Glutamatergic neuron (in vitro differentiated cells): ENCODE data around the gene INTS7. TPM values are rescaled to one million over a fixed set of nuclear protein-coding genes. Genes with fewer than 3 reads are reported as not detected.

ENCODE experiments used
- DNase-seq: peaks from one replicate; pipeline ENCODE4 v3.0.0; 2022
- H3K27ac Mint-ChIP-seq: one replicate; pipeline ENCODE4 v1.8.0; 2020; ENCODE audit warnings: mild to moderate bottlenecking, mixed read lengths, inconsistent platforms; ENCODE audit not compliant: unreplicated experiment
- H3K27me3 Mint-ChIP-seq: one replicate; pipeline ENCODE4 v1.8.0; 2020; ENCODE audit warnings: mild to moderate bottlenecking, moderate library complexity, mixed read lengths, inconsistent platforms; ENCODE audit not compliant: unreplicated experiment
- H3K36me3 Mint-ChIP-seq: one replicate; pipeline ENCODE4 v1.8.0; 2020; ENCODE audit warnings: mild to moderate bottlenecking, mixed read lengths, inconsistent platforms; ENCODE audit not compliant: unreplicated experiment
- H3K4me1 Mint-ChIP-seq: one replicate; pipeline ENCODE4 v1.8.0; 2020; ENCODE audit warnings: mild to moderate bottlenecking, low read depth, mixed read lengths, inconsistent platforms; ENCODE audit not compliant: unreplicated experiment
- H3K4me3 Mint-ChIP-seq: one replicate; pipeline ENCODE4 v1.8.0; 2020; ENCODE audit warnings: mild to moderate bottlenecking, mixed read lengths, inconsistent platforms; ENCODE audit not compliant: unreplicated experiment
- H3K9me3 Mint-ChIP-seq: one replicate; pipeline ENCODE4 v1.8.0; 2020; ENCODE audit warnings: mild to moderate bottlenecking, moderate library complexity, mixed read lengths, inconsistent platforms; ENCODE audit not compliant: unreplicated experiment
- total RNA-seq: library from RNA; stranded (reverse); fragmentation: NEBNext Ultra II Directional; extraction: Animal tissue kit (Norgen Biotek cat#: 25700); gene quantifications from one replicate; pipeline ENCODE4 v1.2.1, GENCODE V29; 2021; ENCODE audit not compliant: unreplicated experiment
- TF ChIP-seq, protein P1 (sequence below): fragments of 200-600 bp; sonication (generic); IDR thresholded peaks from one replicate; pipeline ENCODE4 v1.5.0; 2021; ENCODE audit not compliant: partially characterized antibody, unreplicated experiment

INTS7 gene
- total RNA-seq, 1 donor from 2014 or later = 17.6 TPM

- no peak overlapping the region for H3K27ac Mint-ChIP-seq
- H3K4me3 Mint-ChIP-seq = no peak overlapping the region
- H3K9me3 Mint-ChIP-seq = no peaks in the 10 kb centered on the region
- no peaks in the 10 kb centered on the region for H3K4me1 Mint-ChIP-seq
- H3K36me3 Mint-ChIP-seq = no peaks in the 10 kb centered on the region
- TF ChIP-seq, protein P1, sequence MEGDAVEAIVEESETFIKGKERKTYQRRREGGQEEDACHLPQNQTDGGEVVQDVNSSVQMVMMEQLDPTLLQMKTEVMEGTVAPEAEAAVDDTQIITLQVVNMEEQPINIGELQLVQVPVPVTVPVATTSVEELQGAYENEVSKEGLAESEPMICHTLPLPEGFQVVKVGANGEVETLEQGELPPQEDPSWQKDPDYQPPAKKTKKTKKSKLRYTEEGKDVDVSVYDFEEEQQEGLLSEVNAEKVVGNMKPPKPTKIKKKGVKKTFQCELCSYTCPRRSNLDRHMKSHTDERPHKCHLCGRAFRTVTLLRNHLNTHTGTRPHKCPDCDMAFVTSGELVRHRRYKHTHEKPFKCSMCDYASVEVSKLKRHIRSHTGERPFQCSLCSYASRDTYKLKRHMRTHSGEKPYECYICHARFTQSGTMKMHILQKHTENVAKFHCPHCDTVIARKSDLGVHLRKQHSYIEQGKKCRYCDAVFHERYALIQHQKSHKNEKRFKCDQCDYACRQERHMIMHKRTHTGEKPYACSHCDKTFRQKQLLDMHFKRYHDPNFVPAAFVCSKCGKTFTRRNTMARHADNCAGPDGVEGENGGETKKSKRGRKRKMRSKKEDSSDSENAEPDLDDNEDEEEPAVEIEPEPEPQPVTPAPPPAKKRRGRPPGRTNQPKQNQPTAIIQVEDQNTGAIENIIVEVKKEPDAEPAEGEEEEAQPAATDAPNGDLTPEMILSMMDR = no peak
- H3K27me3 Mint-ChIP-seq = no peaks in the 10 kb centered on the region
- DNase-seq = no peak
These were observed 39.5 kb upstream of the INTS7 start for GRCh38 chr1:212074856-212075255.

DNA sequence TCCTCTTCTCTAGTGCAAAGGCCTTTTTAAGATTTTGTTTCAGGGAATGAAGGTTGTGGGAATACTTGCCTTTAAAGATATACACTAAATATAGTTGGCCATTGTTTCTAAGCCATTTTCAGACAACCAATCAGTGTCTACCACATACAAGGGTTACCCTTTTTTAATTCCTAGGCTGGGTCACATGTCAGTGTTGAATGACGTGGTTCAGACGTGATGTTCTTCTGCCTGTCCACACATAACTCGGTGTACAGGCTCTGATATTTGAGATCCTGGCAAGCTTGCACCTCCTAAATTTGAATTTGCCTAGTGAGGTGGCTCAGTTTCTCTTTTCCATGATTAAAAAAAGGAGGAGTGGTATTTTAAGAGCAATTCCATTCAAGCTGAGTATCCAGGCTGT lies 39.0 kb upstream of the INTS7 start:
- TF ChIP-seq, protein P1 = no peak
- no peak for DNase-seq
- Mint-ChIP-seq H3K27me3 (no peaks in the 10 kb centered on the region), H3K27ac (no peak overlapping the region), H3K36me3 (no peaks in the 10 kb centered on the region), H3K4me3 (no peak overlapping the region), H3K4me1 (no peaks in the 10 kb centered on the region), H3K9me3 (no peaks in the 10 kb centered on the region)

DNA sequence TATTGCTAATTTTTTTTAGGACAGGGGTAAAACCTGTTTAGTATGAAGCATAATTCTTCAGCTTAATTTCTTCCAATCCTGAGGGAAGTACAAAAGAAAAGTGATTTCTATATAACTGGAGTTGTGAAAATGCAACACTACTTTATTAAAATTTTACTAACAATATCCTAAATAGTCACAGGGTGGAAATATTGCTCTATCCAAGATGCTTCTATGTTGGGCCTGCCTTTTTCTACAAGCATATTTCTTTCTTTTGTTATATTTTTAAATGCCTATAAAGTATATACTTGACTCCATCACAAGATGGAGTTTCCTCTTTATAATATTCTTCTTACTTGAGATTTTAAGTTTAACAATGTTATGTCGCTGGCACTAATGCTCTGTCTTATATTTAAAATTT lies 38.1 kb upstream of the INTS7 start:
- Mint-ChIP-seq H3K9me3 (no peaks in the 10 kb centered on the region), H3K27me3 (no peaks in the 10 kb centered on the region)

DNA sequence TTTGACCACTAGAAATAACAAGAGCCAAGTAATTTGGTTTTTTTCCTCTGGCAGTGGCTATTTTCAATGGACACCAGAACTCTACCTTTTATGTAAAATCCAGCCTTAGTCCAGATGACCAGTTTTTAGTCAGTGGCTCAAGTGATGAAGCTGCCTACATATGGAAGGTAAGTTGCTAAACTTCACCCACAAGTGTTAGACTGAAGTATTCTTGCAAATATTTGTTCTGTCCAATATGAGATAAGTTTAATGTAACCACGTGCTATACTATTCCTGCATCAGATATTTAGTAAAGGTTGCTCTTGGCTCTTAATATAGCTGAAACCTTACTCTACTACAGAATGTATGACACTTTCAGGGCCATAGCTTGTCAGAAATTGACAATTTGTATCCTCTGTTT lies 36.7 kb upstream of the INTS7 start:
- Mint-ChIP-seq H3K4me3 (no peak overlapping the region), H3K9me3 (no peaks in the 10 kb centered on the region), H3K27me3 (no peaks in the 10 kb centered on the region), H3K36me3 (no peaks in the 10 kb centered on the region), H3K4me1 (no peaks in the 10 kb centered on the region), H3K27ac (no peak overlapping the region)
- TF ChIP-seq, protein P1 = no peak
- DNase-seq = no peak

More for the DNA sequence above, 38.1 kb upstream of the INTS7 start:
- Mint-ChIP-seq H3K4me1 (no peaks in the 10 kb centered on the region), H3K4me3 (no peak overlapping the region), H3K27ac (no peak overlapping the region), H3K36me3 (no peaks in the 10 kb centered on the region)
- TF ChIP-seq, protein P1 = no peak
- no peak for DNase-seq

DNA sequence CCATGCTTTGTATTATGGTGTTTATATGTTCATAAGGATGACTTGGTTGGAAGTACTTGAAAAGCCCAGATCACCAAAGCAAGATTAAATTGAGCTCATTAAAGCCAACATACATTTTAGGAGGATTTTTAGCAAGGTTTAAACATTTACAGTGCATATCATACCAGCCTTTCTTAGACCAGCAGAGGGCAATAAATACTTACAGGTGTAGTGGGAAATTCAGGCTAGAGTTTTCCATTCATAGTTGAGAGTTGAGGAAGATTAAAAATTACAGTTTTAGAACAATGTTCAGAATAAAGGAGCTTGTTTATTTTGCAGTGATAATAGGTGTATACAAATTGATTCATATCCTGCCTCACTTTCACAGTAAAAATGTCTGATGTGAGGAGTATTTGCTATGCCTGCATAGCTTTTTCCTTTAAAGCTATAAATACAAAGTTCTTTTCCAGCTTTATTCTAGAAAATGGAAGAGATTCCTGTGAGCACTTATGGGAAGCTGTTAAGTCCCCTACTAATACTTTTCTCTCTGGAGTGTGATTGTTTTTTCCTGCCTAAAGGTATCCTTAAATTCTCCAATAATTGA lies 35.5 kb upstream of the INTS7 start:
- Mint-ChIP-seq H3K27me3 (no peaks in the 10 kb centered on the region), H3K4me1 (no peaks in the 10 kb centered on the region), H3K4me3 (no peak overlapping the region), H3K36me3 (no peaks in the 10 kb centered on the region), H3K9me3 (no peaks in the 10 kb centered on the region), H3K27ac (no peak overlapping the region)
- no peak for DNase-seq
- TF ChIP-seq, protein P1 = no peak
